Measurements from ENCODE around the gene PAPSS2.
A peak's percentile ranks its signal among the peaks of the same experiment; 100 is the strongest.

PAPSS2 gene

DNA sequence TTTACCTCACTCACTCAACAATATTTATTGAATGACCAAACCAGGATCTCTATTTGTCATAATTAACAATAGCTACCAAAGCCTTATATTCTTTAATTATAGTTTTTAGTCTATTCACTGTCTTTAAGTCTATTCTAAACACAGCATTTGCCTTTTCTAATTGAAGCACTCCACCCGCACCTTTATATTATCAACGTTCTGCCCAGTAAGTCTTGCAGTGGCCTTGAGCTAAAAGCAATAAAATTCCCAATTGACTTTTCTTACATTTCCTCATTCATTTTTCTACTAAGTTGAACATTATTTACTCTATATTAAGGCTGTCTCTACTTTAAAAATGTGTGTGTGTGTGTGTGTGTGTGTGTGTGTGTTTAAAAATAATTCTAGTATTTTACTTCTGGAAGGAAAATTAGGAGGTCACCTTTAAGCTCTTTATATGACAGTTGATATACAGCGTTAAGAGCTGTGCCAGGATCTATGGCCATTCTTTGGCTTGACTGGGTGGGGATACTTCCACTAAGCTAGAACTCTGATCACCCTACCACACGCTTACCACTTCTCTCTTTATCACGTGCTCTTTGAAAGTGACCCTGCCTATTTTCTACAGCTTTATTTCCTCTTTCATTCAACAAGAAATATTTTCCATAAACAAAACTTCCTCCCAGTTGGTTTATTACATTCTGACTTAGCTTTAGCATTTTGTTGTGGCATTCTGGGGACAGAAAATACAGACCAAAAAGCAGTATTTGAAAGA is 8.8 kb downstream of the PAPSS2 start:
- DNase-seq (ENCODE audit: insufficient read length, low spot score) (no peak), FAIRE-seq (no peak)

DNA sequence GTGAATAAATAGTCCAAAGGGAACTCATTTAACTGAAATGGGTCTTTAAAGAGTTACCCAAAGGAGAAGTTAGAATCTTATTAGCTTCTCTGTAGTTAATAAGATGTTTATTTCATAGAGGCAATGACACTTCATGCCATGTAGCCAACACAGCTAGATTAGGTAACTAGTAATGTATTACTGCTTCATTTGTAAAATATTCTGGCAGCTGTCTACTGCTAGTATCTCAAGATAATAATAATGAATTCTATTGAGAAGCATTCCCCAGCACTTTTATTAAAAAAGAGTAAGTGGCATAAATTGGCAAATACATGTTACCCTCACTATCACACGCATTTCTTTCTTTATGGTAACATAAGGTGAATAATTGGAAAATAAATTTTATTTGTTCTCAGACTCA is 10.1 kb downstream of the PAPSS2 start:
- FAIRE-seq, result no peak
- no peak for DNase-seq (ENCODE audit: insufficient read length, low spot score)

DNA sequence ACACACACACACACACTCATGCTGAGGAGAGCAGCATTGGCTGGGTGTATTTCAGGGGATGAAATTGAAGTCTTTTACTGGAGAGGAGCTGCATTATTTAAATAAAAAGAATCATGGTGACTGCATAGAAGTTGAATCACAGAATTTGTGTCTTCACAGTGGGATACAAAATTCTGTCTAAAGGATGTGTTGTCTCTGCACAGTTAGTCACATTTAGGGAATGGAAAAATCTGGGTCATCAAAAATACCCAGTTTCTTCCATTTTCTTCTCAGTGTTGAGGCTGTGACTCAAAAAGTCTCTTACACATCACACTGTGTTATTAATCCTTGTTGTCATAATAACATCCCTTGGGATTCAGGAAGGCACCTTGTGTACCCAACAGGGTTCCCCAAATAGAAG is 10.9 kb downstream of the PAPSS2 start:
- FAIRE-seq (no peak), DNase-seq (ENCODE audit: insufficient read length, low spot score) (no peak)

DNA sequence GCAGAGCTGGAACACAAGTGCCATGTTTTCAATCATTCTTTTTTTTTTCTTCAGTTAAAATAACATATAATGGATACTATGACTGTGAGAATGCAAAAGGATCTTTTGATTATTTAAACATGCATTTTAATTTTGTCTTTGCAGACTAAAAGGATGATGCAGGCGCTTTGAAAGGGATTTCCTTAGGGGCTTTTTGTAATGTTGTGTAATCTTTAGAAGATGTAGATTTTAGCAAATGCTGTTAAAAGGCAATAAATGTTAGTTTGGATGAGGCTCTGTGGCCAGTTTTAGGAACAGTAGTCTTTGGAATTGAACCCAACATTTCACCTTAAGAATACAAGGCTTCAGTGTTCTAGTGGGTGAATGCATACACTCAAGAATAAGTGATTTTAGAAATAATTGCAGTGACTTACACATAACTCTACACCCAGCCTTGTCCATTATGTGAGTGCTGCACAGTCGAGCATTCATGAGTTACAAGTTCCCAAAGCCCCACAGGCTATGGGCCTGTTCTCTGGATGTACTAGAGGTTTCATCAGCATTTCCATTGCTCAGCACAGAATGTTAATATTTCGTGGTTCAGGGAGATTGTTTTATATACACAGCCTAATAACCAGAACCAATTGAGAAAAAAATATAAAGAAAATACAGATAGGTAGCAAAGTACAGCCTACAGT is 11.6 kb downstream of the PAPSS2 start:
- DNase-seq (ENCODE audit: insufficient read length, low spot score) (no peak), FAIRE-seq (no peak)

DNA sequence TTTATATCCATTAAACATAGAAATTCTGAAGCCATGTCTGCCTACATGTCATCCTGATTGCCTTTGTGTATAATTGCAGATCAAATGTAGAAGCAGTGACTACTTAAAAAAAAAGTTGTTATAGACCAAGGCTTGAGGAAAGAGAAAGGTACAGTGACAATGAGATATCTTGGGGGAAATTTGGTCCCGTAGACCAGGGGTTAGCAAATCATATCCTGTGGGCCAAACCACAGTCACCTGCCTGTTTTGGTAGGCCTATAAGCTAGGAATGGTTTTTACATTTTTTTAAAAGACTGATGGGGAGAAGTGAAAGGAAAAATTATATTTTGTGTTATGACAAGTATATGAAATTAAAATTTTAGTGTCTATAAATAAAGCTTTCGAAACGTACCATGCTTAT is 12.9 kb downstream of the PAPSS2 start:
- FAIRE-seq (no peak), DNase-seq (ENCODE audit: insufficient read length, low spot score) (no peak)

DNA sequence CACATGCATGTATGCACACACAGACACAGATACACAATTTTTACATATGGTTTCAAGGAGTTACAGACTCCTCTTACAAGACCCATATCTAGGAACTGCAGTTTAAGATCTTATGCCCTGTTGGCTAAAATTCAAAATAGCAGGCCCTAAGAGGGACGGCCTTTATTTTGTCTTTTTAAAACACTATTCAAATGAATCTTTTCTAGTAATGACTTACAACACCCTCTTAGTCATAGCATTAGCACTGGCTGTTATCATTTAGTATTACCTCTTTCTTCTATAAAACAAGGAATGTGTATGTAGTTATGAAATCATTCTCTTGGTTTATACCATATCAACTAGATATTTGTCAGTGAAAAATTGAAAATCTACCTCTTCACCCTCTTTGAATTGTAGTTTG is 15.3 kb downstream of the PAPSS2 start:
- DNase-seq (ENCODE audit: insufficient read length, low spot score) (no peak), FAIRE-seq (peak; percentile 14)

DNA sequence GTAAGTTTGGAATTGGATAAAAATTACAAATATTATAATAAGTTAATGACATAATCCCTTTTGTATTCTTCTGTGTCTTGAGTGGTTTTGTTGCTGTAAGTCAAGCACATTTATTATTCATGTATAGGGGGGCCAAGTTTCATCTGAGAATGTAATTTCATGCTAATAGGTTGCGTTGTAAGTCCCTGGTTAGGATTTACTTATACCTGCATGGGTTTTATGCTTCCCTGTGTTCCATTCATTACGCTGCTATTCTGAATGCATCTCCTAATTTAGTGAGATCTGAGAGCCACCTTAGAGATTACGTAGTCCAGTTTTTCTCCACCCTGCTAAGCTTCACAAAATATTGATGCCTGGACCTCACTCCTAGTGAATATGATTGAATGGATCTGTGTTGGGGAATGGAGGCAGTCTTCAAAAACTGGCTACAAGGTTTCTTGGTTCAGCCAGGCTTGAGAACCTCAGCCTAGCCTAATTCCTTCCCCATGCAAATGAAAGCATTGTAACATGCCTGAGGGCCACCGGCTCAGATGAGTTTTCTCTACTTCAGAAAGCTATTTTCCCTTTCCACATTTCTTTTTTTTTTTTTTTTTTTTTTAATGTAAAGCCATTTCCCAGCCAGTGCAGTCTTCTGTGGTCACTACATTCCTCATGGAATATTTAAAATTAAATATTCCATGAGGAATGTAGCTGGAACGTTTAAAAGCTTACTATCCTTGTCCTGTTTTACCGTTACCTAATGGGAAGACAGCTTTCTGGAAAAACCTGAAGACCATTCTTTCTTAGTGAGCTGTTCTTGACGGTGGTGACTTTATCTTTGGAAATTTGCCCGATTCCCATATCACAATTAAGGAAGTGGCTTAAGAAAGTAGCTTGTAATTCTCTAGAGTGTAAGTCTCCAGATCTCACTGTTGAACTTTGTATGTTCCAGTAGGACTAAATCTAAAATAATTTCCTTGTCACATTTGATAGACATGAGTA is 16.0 kb downstream of the PAPSS2 start:
- no peak for FAIRE-seq
- no peak for DNase-seq (ENCODE audit: insufficient read length, low spot score)

DNA sequence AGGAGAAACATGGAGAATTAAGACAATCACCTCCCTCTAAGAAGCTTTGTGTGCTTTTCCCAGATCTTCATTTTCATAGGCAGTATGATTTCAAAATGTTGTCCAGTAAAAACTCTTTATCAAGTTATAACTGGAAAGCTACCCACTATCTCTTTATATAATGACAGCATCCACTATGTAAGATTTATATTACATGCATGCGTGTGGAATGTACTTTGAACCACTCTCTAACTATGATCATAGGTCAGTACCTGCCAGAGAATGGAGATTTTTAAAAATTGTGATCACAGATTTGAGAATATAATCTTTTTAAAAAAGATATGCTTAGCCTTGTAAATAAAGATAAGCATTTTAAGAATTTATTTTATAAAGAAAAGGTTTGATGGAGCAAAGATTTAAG is 17.9 kb downstream of the PAPSS2 start:
- FAIRE-seq (no peak), DNase-seq (ENCODE audit: insufficient read length, low spot score) (no peak)

DNA sequence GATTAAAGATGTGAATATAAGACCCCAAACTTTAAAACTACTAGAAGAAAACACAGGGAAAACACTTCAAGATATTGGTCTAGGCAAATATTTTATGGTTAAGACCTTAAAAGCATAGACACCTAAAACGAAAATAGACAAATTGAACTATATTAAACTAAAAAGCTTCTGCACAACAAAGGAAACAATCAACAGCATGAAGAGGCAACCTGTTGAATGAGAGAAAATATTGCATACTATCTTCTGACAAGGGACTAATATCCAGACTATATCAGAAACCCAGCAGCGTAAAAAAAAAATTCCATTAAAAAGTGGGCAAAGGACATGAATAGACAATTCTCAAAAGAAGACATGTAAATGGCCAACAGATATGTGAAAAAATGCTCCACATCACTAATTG is 18.6 kb downstream of the PAPSS2 start:
- DNase-seq (ENCODE audit: insufficient read length, low spot score) (no peak), FAIRE-seq (no peak)

DNA sequence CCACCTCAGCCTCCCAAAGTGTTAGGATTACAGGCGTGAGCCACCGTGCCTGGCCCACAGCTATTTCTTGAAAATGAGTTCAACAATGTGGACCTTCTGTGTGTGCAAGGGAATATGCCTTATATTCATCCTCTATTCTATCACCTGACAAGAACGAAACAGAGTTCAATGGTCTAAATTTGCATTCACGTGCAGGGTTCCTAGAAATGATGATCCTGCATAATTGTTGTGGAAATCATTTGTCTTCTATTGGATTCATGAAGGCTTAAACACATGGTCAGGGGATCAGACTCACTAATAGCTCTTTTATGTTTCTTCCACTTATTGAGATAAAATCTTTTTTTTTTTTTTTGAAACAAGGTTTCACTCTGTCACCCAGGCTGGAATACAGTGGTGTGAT is 23.7 kb downstream of the PAPSS2 start:
- DNase-seq (ENCODE audit: insufficient read length, low spot score), result no peak
- FAIRE-seq, result no peak

DNA sequence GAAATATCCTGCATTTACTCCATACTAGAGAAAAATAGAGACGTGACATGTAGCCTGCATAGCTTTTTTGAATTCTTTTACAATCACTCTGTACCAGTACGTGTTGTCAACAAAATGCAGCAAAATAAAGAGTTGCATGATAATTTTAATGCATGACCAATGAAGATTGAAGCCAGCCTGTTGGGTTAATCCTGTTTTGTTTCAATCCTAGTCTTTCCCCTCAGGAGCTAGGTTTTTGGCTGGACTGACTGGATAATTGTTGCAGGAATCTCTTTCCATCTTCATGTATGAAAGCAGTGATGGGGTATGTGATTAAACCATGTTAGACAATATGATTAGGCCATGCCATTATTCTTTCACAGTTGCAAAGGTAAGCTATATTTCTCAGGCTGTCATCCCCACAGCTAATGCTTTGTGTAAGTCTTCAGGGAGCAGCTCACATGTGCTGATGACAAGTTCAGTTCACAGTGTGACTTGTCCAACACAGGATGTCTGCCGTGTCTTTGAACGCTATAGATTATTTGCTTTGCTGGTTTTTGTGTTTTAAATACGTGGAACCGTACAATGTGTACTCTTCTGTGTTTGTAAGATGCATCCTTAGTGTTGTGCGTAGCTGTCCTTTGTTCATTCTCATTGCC is 24.4 kb downstream of the PAPSS2 start:
- no peak for FAIRE-seq
- DNase-seq (ENCODE audit: insufficient read length, low spot score), result no peak

DNA sequence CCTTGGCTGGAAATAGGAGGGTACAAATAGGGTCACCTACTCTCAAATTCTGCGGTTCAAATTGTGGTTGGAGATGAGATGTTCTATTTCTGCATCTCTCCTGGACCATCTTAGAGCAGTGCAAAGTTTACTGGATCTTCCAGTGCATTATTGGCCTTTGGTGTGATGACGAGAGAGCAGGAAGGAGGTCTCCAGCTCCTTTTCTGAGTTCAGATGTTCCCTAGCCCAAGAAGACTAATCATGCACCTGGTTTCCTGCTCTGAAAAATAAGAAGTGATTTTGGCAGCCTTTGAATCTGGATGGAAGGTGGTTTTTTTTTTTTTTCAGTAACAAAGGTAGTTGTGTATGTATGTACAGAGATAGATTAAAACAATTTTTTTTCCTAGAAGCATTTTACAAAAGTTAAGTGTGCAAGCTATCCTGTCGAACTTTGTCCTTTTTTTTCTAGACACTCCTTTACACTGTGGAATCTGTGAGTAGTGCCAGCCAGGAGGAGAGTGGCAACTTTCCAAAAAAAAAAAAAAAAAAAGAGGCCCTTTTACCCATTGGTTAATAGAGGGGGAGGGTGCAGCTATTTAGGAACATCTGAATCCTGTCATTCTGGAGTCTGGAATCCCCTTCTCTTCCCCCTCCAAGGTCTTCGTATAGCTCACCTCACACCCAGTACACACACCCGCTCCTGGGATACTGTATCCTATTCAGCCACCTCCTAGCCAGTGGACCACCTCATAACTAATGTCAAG is 26.3 kb downstream of the PAPSS2 start:
- FAIRE-seq (no peak), DNase-seq (ENCODE audit: insufficient read length, low spot score) (no peak)

DNA sequence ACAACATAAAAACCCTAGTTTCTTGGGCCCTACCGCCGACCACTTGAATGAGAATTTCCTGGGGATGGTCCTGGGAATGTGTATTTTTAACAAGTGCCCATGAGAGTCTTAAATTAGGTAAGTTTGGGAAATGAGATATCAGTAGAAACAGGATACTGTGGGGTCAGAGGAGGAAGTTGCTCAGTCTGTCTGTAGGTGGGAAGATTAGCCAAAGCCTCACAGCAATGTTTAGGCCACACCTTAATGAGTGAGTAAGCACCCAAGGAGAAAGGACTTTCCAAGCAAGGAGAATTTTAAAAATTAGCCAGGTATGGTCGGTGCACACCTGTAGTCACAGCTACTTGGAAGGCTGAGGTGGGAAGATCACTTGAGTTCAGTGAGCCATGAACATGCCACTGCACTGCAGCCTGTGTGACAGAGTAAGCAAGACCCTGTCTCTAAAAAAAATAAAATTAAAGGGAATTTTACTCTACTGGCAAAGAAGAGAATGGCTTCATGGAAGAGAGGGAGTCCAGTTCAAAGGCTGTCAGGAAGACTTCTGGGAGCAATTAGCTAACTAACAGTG is 31.9 kb downstream of the PAPSS2 start:
- DNase-seq (ENCODE audit: insufficient read length, low spot score) (no peak), FAIRE-seq (no peak)

DNA sequence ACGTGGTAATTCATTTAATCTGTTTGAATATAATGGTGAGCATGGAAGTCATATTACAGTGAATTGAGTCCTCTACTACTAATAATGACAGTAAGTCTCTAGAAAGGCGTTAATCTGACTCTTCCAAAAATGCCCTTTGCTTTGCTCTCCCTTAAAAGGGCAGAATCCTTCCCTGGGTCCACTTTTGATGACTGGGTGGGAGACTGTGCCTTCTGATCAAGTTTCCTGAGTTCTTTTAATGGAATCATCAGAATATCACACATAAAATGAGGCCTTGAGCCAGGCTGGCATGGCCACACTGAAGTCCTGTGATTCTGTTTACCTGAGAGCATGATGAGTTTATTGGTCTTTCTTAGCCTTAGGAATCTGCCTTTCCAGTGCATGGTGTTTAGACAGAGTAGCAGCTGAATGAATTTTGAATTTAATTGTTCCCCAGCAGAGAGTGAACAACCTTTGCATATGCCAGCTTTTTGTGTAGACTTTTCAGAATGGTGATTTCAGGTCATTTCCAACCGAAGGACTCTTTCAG is 33.3 kb downstream of the PAPSS2 start:
- DNase-seq (ENCODE audit: insufficient read length, low spot score), result no peak
- no peak for FAIRE-seq

DNA sequence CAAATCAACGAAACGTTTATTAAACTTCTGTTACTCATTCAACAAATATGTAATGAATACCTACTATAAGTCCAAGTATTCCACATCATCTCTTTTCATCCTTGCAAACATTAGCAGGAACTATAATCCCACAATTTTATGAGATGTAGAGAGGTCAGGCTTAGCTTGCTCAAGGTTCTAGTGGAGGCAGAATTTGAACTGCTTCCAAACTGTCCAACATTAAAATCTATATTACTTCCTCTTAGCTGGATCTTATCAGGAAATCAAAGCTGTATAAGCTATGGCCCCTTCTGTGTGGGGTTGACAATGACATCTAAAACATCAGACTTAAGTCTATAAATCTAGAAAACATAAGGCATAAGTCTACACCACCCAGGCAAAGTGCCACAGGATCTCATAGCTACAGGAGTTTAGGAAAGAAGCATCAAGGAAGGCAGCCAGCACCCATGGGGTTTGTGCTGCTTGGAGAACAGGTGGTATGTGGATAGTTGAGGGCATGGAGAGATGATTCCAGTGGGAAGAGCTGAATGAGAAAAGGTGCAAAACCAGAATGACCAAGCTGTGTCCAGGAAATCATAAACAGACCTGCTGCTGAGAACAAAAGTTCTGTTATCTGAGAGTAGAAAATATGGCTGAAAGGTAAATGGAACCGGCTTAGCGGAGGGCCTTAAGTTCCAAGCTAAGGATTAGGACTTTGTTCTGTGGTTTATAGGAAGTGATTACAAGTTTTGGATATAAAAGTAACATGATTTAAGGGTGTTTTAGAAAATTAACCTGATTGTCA is 34.5 kb downstream of the PAPSS2 start:
- no peak for FAIRE-seq
- DNase-seq (ENCODE audit: insufficient read length, low spot score), result no peak

DNA sequence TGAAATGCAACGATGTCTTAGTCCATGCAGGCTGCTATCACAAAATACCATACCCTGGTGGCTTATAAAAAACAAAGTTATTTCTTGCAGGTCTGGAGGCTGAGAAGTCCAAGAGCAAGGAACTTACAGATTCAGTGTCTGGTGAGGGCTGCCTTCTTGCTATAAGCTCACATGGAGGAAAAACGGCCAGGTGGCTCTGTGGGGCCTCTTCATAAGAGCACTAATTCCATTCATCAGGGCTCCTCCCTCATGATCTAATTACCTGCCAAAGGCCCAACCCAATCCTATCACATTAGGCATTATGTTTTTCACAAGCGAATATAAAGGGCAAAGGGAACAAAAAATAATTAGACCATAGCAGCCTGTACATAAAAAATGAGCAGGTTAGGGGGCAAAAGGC is 35.4 kb downstream of the PAPSS2 start:
- FAIRE-seq (no peak), DNase-seq (ENCODE audit: insufficient read length, low spot score) (no peak)

DNA sequence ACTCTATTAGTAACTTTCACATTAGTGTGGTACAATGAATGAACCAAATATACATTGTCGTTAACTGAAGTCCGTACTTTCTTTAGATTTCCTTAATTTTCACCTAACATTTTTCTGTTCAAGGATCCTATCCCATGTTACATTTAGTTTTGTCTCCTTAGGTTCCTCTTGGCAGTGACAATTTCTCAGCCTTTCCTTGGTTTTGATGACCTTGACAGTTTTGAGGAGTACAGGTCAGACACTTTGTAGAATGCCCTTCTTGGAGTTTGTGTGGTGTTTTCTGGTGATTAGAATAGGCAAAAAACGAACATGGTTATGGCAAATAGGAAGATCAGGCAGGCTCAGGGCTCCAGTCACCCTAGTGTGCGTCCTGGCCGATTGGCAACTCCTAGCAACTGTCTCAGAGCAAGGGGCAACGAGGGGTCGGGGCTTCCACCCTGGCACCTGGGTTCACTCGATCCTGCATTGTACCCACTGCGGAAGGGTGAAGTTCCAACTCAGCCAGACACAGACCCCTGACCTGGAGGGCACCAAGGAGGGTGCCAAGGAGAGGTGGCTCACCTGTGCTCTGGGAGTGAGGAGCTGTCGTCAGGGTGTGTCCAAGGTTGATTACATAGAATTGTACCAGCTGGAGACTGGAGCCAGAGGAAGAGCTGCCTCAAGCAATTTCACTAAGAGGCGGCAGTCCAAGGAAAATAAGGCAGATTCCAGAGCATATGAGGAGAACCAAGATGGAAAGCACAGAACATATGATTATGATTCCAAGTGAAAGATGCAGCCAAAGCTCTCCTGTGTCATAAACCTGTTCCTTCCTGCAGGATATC is 37.5 kb downstream of the PAPSS2 start:
- DNase-seq (ENCODE audit: insufficient read length, low spot score), result no peak
- FAIRE-seq, result no peak

Measured in GM19239 (cell line).